SK-N-SH (cell line): Measurements from ENCODE around the gene GJD4.

Source experiments
- CTCF ChIP-seq: fragments of 200-600 bp; sonication (generic); IDR thresholded peaks from 2 replicates; pipeline ENCODE4 v1.6.1; 2017; ENCODE audit warnings: antibody characterized with exemption, mild to moderate bottlenecking, moderate library complexity
- EP300 ChIP-seq, 2 experiments: IDR thresholded peaks; 2 replicates each; pipeline versions ENCODE4 v1.4.0 to v1.6.1; 2012; ENCODE audit warnings: borderline replicate concordance in 1 of 2, low read depth in 1 of 2, low read length in 1 of 2
- EZH2phosphoT487 ChIP-seq: fragments of 200-600 bp; sonication (generic); IDR thresholded peaks from 2 replicates; pipeline ENCODE4 v1.6.1; 2017; ENCODE audit warnings: low read depth, mixed run types, mild to moderate bottlenecking, antibody characterized with exemption, moderate library complexity, borderline replicate concordance
- MXI1 ChIP-seq: IDR thresholded peaks from 2 replicates; pipeline ENCODE4 v1.6.1; 2012; ENCODE audit warnings: mild to moderate bottlenecking, low read depth, low read length, improper control_type of control experiment
- REST ChIP-seq: IDR thresholded peaks from 2 replicates; pipeline ENCODE4 v1.6.1; 2012; ENCODE audit warnings: mild to moderate bottlenecking, low read depth, low read length, moderate library complexity
- RFX5 ChIP-seq: IDR thresholded peaks from 2 replicates; pipeline ENCODE4 v1.6.1; 2012; ENCODE audit warnings: mild to moderate bottlenecking, improper control_type of control experiment, low read length
- USF2 ChIP-seq: fragments of 150-350 bp; IDR thresholded peaks from 2 replicates; pipeline ENCODE4 v1.6.1; 2017; ENCODE audit warnings: antibody characterized with exemption, low read length, low read depth, borderline replicate concordance

- no peak for TF ChIP-seq CTCF
- TF ChIP-seq EP300 (IDR thresholded peaks at IDR 0.05; ENCODE audit: borderline replicate concordance in 1 of 2, low read depth in 1 of 2, low read length in 1 of 2), result no peak
- TF ChIP-seq EZH2phosphoT487, result no peak
- TF ChIP-seq REST, result no peak
- TF ChIP-seq USF2, result no peak
- TF ChIP-seq MXI1, result no peak
- no peak for TF ChIP-seq RFX5
Measured at GRCh38 chr10:35588836-35589235, 16.3 kb upstream of the GJD4 start.
